Activated CD8-positive, alpha-beta T cell treated with anti-CD3 and anti-CD28 coated beads for 36 hours (primary cell): Measurements from ENCODE around the gene GPR148. TPM values are rescaled to one million over a fixed set of nuclear protein-coding genes. Genes with fewer than 3 reads are reported as not detected.

Experiments
- ATAC-seq: fragments of 200-7000 bp; cut with Tn5 transposase; one replicate; pipeline ENCODE4 v1.10.0; 2021; ENCODE audit warnings: mild to moderate bottlenecking, moderate library complexity
- CTCF ChIA-PET: fragments of 350-600 bp; sonication (Branson Sonifier 250); formaldehyde crosslinking; loops from one replicate; lab custom pipeline; 2021; ENCODE audit warnings: antibody characterized with exemption; lab: Charles Lee
- POLR2A ChIA-PET: fragments of 350-600 bp; sonication (Branson Sonifier 250); formaldehyde crosslinking; loops from one replicate; lab custom pipeline; 2021; ENCODE audit warnings: antibody characterized with exemption; lab: Charles Lee
- DNase-seq: peaks from one replicate; pipeline ENCODE4 v3.0.0-alpha.2; 2020
- H3K27ac Mint-ChIP-seq: one replicate; pipeline ENCODE4 v1.8.0; 2021; ENCODE audit warnings: mild to moderate bottlenecking, mixed read lengths
- H3K27me3 Mint-ChIP-seq: one replicate; pipeline ENCODE4 v1.8.0; 2021; ENCODE audit warnings: mixed read lengths
- H3K36me3 Mint-ChIP-seq: one replicate; pipeline ENCODE4 v1.8.0; 2021; ENCODE audit warnings: low read depth, mixed read lengths
- H3K4me1 Mint-ChIP-seq: one replicate; pipeline ENCODE4 v1.8.0; 2021; ENCODE audit warnings: low read depth, mixed read lengths
- H3K4me3 Mint-ChIP-seq: one replicate; pipeline ENCODE4 v1.8.0; 2021; ENCODE audit warnings: mild to moderate bottlenecking, moderate library complexity, mixed read lengths
- H3K9me3 Mint-ChIP-seq: one replicate; pipeline ENCODE4 v1.8.0; 2021; ENCODE audit warnings: mixed read lengths
- intact Hi-C: fragments of 100-400 bp; cut with micrococcal nuclease; formaldehyde crosslinking; loops from one replicate; pipeline ENCODE4 v1.10.0; 2022
- total RNA-seq, 2 experiments: library from RNA; stranded (reverse); gene quantifications; one replicate each; pipeline ENCODE4 v1.2.3, GENCODE V29; 2021
- TF ChIP-seq, protein P1 (sequence below): fragments of 200-600 bp; IDR thresholded peaks from one replicate; pipeline ENCODE4 v1.8.0; 2022; ENCODE audit warnings: antibody characterized with exemption, mild to moderate bottlenecking

The GPR148 gene
- total RNA-seq, 2 experiments from 2014 or later, result not detected

- CTCF ChIA-PET, result no interaction called here
These were observed 11.8 kb downstream of the GPR148 start for GRCh38 chr2:130740671-130741070.

GRCh38 chr2:130743278-130743677 is 14.4 kb downstream of the GPR148 start:
- no peaks in the 10 kb centered on the region for H3K9me3 Mint-ChIP-seq
- H3K36me3 Mint-ChIP-seq, result no peaks in the 10 kb centered on the region
- ATAC-seq (no peak), DNase-seq (no peak)
- intact Hi-C loops, result no loop called here
- no peaks in the 10 kb centered on the region for H3K4me1 Mint-ChIP-seq
- no peak overlapping the region for H3K4me3 Mint-ChIP-seq
- ChIA-PET CTCF (no interaction called here), POLR2A (no interaction called here)
- no peak overlapping the region for H3K27ac Mint-ChIP-seq
- TF ChIP-seq, protein P1, sequence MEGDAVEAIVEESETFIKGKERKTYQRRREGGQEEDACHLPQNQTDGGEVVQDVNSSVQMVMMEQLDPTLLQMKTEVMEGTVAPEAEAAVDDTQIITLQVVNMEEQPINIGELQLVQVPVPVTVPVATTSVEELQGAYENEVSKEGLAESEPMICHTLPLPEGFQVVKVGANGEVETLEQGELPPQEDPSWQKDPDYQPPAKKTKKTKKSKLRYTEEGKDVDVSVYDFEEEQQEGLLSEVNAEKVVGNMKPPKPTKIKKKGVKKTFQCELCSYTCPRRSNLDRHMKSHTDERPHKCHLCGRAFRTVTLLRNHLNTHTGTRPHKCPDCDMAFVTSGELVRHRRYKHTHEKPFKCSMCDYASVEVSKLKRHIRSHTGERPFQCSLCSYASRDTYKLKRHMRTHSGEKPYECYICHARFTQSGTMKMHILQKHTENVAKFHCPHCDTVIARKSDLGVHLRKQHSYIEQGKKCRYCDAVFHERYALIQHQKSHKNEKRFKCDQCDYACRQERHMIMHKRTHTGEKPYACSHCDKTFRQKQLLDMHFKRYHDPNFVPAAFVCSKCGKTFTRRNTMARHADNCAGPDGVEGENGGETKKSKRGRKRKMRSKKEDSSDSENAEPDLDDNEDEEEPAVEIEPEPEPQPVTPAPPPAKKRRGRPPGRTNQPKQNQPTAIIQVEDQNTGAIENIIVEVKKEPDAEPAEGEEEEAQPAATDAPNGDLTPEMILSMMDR, result no peak
- peaks cover 13% of the 10 kb centered on the region for H3K27me3 Mint-ChIP-seq

More at GRCh38 chr2:130740671-130741070, 11.8 kb downstream of the GPR148 start:
- Mint-ChIP-seq H3K27me3 (peaks cover 16% of the 10 kb centered on the region), H3K27ac (no peak overlapping the region), H3K36me3 (no peaks in the 10 kb centered on the region), H3K4me3 (no peak overlapping the region), H3K9me3 (no peaks in the 10 kb centered on the region), H3K4me1 (no peaks in the 10 kb centered on the region)
- intact Hi-C loops, result no loop called here
- TF ChIP-seq, protein P1, result no peak
- DNase-seq (no peak), ATAC-seq (no peak)
- POLR2A ChIA-PET, result interaction anchor here (0.6 to 0.7 kb wide), 2 partner anchors 28 to 234 kb away, joined by 3 read pairs; no protein-coding TSS in a partner anchor

- intact Hi-C loops, result no loop called here
- ATAC-seq (no peak), DNase-seq (no peak)
- Mint-ChIP-seq H3K27me3 (peaks cover 13% of the 10 kb centered on the region), H3K4me1 (no peaks in the 10 kb centered on the region), H3K27ac (no peak overlapping the region), H3K9me3 (no peaks in the 10 kb centered on the region), H3K36me3 (no peaks in the 10 kb centered on the region), H3K4me3 (no peak overlapping the region)
- TF ChIP-seq, protein P1, result no peak
- CTCF ChIA-PET, result no interaction called here
- POLR2A ChIA-PET, result no interaction called here
These were observed 15.6 kb downstream of the GPR148 start for GRCh38 chr2:130744287-130745117.

GRCh38 chr2:130749078-130749477 is 20.2 kb downstream of the GPR148 start:
- Mint-ChIP-seq H3K4me1 (no peaks in the 10 kb centered on the region), H3K27ac (no peak overlapping the region), H3K27me3 (peaks cover 21% of the 10 kb centered on the region), H3K4me3 (no peak overlapping the region), H3K36me3 (no peaks in the 10 kb centered on the region), H3K9me3 (no peaks in the 10 kb centered on the region)
- intact Hi-C loops, result no loop called here
- ChIA-PET POLR2A (no interaction called here), CTCF (no interaction called here)
- DNase-seq (no peak), ATAC-seq (no peak)
- TF ChIP-seq, protein P1, result no peak

GRCh38 chr2:130749641-130750040 is 20.8 kb downstream of the GPR148 start:
- TF ChIP-seq, protein P1, result no peak
- Mint-ChIP-seq H3K4me3 (no peak overlapping the region), H3K4me1 (no peaks in the 10 kb centered on the region)

More at GRCh38 chr2:130749641-130750040, 20.8 kb downstream of the GPR148 start:
- Mint-ChIP-seq H3K27ac (no peak overlapping the region), H3K9me3 (no peaks in the 10 kb centered on the region), H3K27me3 (peaks cover 17% of the 10 kb centered on the region), H3K36me3 (no peaks in the 10 kb centered on the region)
- DNase-seq (no peak), ATAC-seq (no peak)
- intact Hi-C loops, result no loop called here
- ChIA-PET CTCF (no interaction called here), POLR2A (no interaction called here)
